NCI-H82 (cell line): ENCODE data around the gene SLC22A1.

Experiments used
- DNase-seq: peaks from one replicate; lab custom pipeline; 2025; lab: John Stamatoyannopoulos, UW

SLC22A1 gene

DNA sequence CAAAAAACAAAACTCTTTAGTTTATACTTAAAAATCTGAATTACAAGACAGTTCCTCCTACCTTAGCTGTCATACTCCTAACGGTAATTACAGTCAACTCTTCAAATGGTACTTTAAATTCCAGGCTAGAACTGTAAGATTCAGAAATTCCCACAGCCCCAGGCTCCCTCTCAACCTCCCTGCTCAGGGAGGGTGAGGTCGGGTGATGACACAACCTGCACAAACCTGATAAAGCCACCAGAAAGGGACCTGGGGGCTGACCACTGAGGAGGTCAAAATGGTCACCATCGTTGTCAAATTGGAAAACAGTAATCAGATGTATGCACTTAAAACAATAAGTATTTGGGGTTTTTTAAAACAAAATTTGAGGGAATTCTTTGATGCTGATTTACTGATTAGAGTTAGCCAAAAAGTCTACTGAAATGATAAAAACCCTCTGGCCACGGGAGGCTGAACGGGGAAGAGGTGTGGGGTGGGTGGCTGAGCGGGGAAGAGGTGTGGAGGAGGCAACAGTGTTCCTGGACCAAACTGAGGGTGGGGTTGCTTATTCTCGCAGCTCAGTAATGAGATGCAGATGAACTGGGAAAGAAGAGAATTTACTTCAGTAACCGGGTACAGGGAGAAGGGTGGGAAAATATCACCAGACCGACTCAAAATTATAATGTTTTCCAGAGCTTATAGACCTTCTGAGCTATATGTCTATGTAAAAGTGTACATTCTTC is 52.4 kb downstream of the SLC22A1 start:
- DNase-seq, result no peak

GRCh38 chr6:160174681-160175080 is 53.1 kb downstream of the SLC22A1 start:
- no peak for DNase-seq

- DNase-seq, result no peak
These were observed 55.6 kb downstream of the SLC22A1 start for GRCh38 chr6:160177220-160177619.

DNA sequence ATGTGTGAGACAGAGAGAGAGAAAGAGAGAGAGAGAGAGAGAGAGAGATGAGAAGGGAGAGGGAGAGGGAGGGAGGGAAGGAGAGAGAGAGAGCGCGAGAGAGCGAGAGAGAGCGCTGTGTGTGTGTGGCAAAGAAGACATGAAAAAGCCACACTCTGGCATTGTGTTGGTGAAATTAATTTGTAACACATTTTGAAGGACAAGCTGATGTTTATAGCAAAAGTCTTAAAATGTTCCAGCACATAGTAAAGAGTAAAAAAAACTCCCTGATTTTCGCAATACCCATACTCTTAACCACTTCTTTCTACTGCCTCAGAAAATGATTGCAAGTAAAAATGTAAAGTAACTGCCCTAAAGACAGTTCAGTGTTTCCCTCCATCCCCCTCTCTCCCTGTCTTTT is 56.7 kb downstream of the SLC22A1 start:
- DNase-seq, result no peak

DNA sequence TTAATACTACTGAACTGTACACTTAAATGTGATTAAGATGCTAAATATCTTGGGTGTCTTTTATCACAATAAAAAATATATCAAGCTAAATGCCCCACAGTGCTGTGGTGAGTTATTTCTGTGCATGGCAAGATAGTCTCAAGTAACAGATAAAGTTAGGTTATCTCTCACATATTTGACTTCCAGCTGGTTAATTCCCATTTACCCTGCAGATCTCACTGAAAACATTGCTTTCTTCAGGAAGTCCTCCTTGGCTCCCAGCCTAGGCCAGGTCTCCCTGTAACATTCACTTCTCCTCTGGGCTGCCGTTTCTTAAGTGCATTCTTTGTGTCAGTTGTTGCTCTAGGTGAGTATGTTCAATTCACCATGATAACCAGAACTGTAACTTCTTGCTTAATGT is 59.1 kb downstream of the SLC22A1 start:
- no peak for DNase-seq

GRCh38 chr6:160188773-160189172 is 67.2 kb downstream of the SLC22A1 start:
- DNase-seq, result no peak

DNA sequence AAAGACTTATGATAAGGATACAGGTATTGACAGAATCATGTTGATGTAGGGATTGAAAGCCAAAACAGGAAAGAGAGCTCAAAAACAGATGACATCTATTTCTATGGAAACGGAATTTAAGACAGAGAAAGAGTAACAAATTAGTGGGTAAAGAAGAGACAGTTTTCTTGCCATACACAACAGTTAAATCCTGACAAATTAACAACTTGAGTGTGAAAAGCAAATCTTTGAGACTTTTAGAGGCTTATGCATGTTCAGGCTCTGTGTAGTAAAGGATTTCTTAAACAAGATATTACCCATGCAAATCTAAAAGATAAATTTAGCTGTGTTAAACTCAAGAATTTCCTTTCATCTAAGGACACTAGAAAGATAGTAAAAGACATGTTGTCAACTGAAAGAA is 68.5 kb downstream of the SLC22A1 start:
- DNase-seq, result no peak

DNA sequence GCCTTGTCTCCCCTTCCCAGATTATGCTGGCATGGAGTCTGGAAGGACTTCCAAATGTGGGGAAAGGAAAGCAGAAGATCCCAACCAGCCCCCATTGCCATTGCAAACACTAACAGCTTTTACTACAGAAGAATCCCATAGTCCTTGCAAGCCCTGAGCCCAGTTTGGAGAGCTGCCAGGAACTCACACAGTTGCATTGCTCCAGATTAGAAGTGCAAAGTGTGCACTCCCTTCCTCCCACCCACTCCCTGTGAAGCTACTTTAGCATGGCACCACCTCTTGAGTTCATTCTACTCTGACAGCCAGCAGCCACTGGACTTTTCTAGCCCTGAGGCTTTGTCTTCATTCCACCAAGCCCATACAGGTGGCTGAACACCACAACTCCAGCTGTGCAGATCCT is 69.4 kb downstream of the SLC22A1 start:
- no peak for DNase-seq

- DNase-seq, result no peak
These were observed 71.2 kb downstream of the SLC22A1 start for GRCh38 chr6:160192840-160193239.

- DNase-seq, result no peak
These were observed 73.2 kb downstream of the SLC22A1 start for GRCh38 chr6:160194808-160195207.

- DNase-seq, result no peak
These were observed 76.0 kb downstream of the SLC22A1 start for GRCh38 chr6:160197662-160198061.

- DNase-seq, result no peak
These were observed 77.1 kb downstream of the SLC22A1 start for GRCh38 chr6:160198606-160199211.

GRCh38 chr6:160201061-160201460 is 79.4 kb downstream of the SLC22A1 start:
- no peak for DNase-seq

DNA sequence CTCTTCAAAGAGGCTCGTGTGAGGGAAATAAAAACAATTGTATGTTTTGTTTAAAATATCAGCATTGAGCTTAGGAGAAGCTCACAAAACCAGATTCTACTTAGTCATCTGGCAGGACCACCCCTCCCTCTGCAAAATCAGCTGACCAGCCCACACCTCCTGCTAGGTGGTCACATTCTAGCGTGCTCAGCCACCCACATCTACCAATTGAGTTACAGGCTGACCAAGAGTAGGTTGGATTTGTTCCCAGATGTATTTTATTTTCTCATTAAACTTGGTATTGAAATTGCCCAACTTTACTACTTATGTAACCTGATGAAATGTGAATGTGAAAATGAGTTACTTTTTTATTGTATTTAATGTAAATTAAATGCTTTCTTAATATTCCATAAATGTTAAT is 80.8 kb downstream of the SLC22A1 start:
- DNase-seq, result no peak

- DNase-seq, result no peak
These were observed 81.5 kb downstream of the SLC22A1 start for GRCh38 chr6:160203076-160203475.

DNA sequence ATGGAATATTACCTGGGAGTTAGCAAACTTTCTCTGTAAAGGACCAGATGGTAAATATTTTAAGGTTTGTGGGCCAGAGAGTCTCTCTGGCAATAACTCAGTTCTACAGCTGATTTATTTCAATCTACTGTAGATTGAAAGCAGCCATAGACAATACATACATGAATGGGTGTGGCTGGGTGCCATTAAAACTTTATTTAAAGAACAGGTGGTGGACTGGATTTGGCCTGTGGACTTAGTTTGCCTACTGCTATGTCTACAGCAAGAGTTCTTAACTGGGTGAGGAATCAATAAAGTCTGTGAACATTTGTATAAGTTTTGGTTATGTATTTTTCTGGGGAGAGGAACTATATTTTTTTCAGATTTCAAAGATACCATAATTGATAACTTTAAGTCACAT is 81.9 kb downstream of the SLC22A1 start:
- DNase-seq, result no peak

GRCh38 chr6:160203953-160204352 is 82.3 kb downstream of the SLC22A1 start:
- no peak for DNase-seq

DNA sequence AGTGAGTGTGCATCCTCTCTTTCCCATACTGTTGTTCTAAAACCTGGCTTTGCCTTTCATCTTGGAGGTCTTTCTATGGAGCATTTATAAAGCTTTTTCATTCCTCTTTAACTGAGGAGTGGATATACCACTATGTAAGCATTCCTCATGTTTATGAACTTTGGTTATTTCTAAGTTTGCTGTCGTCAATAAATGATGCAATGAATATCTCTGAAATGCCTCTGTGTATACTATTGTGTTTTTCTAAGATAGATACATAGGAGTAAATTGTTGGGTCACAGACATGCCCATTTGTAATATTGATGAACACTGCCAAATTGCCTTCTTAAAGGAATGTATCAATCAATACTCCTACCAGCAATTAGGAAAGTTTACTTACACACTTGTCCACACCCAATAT is 83.1 kb downstream of the SLC22A1 start:
- no peak for DNase-seq

GRCh38 chr6:160207618-160208017 is 86.0 kb downstream of the SLC22A1 start:
- no peak for DNase-seq
